HEK293 (cell line): ENCODE measurements around the gene NXN.

Experiments used
- CTCF ChIA-PET: fragments of 350-600 bp; formaldehyde crosslinking; extraction: SDS; loops from one replicate; lab custom pipeline; 2021; ENCODE audit warnings: antibody characterized with exemption; lab: Yijun Ruan, JAX
- POLR2A ChIA-PET: fragments of 300-600 bp; formaldehyde crosslinking; extraction: SDS; loops from one replicate; lab custom pipeline; 2020; ENCODE audit warnings: antibody characterized with exemption, inconsistent platforms; lab: Yijun Ruan, JAX
- H3K27ac ChIP-seq: fragments of 200-500 bp; sonication (Bioruptor generic); 2 replicates; pipeline ENCODE4 v1.5.1; 2014; ENCODE audit warnings: low read depth, low read length, control low read depth, inconsistent platforms; ENCODE audit errors: extremely low read depth
- H3K36me3 ChIP-seq, 2 experiments: fragments of 200-500 bp in 1 of 2; sonication (Bioruptor generic) in 1 of 2; 1 replicate in 1 of 2; 2 replicates in 1 of 2; pipeline ENCODE4 v1.5.1; 2014 to 2017; ENCODE audit warnings: inconsistent platforms in 2 of 2, low read length in 2 of 2; ENCODE audit not compliant: control insufficient read depth in 2 of 2, insufficient read depth in 1 of 2
- H3K4me1 ChIP-seq: fragments of 200-500 bp; sonication (Bioruptor generic); 2 replicates; pipeline ENCODE4 v1.5.1; 2014; ENCODE audit warnings: mild to moderate bottlenecking, low read length, inconsistent platforms; ENCODE audit not compliant: control insufficient read depth, insufficient read depth
- H3K4me3 ChIP-seq: 2 replicates; pipeline ENCODE4 v1.5.1; 2011; ENCODE audit warnings: low read depth, mild to moderate bottlenecking, control low read depth, low read length, moderate library complexity
- H3K9me3 ChIP-seq: fragments of 200-500 bp; sonication (Bioruptor generic); 2 replicates; pipeline ENCODE4 v1.5.1; 2014; ENCODE audit warnings: low read depth, low read length, inconsistent platforms; ENCODE audit not compliant: control insufficient read depth, insufficient read depth
- CTCF ChIP-seq: fragments of 450-650 bp; formaldehyde crosslinking; IDR thresholded peaks from 2 replicates; pipeline ENCODE4 v1.5.1; 2016; ENCODE audit warnings: missing biosample characterization, missing genetic modification characterization
- KLF1 ChIP-seq: fragments of 450-650 bp; formaldehyde crosslinking; IDR thresholded peaks from 2 replicates; pipeline ENCODE4 v1.5.1; 2016; ENCODE audit warnings: missing biosample characterization, missing genetic modification characterization
- YY1 ChIP-seq: fragments of 450-650 bp; formaldehyde crosslinking; IDR thresholded peaks from 2 replicates; pipeline ENCODE4 v1.5.1; 2018; ENCODE audit warnings: missing biosample characterization, missing genetic modification characterization
- ZBTB1 ChIP-seq: fragments of 450-650 bp; formaldehyde crosslinking; IDR thresholded peaks from 2 replicates; pipeline ENCODE4 v1.5.1; 2016; ENCODE audit warnings: missing biosample characterization, missing genetic modification characterization
- ZNF114 ChIP-seq: fragments of 450-650 bp; formaldehyde crosslinking; IDR thresholded peaks from 2 replicates; pipeline ENCODE4 v1.5.0; 2017; ENCODE audit warnings: missing biosample characterization, missing genetic modification characterization
- ZNF239 ChIP-seq: fragments of 450-650 bp; formaldehyde crosslinking; IDR thresholded peaks from 2 replicates; pipeline ENCODE4 v1.5.1; 2016; ENCODE audit warnings: missing biosample characterization, missing genetic modification characterization
- ZNF24 ChIP-seq: fragments of 450-650 bp; formaldehyde crosslinking; IDR thresholded peaks from 2 replicates; pipeline ENCODE4 v1.5.1; 2016; ENCODE audit warnings: missing biosample characterization, missing genetic modification characterization
- ZNF292 ChIP-seq: fragments of 450-650 bp; formaldehyde crosslinking; IDR thresholded peaks from 2 replicates; pipeline ENCODE4 v1.5.1; 2016; ENCODE audit warnings: low read depth, missing biosample characterization, missing genetic modification characterization, borderline replicate concordance
- ZNF529 ChIP-seq: fragments of 450-650 bp; formaldehyde crosslinking; IDR thresholded peaks from 2 replicates; pipeline ENCODE4 v1.5.1; 2017; ENCODE audit warnings: missing genetic modification characterization, missing biosample characterization; ENCODE audit not compliant: insufficient replicate concordance
- ZNF626 ChIP-seq: fragments of 450-650 bp; sonication (Bioruptor Pico); formaldehyde crosslinking; IDR thresholded peaks from 2 replicates; pipeline ENCODE4 v1.5.1; 2018; ENCODE audit warnings: missing biosample characterization, missing genetic modification characterization, inconsistent platforms
- ZNF629 ChIP-seq: fragments of 450-650 bp; formaldehyde crosslinking; IDR thresholded peaks from 2 replicates; pipeline ENCODE4 v1.5.1; 2017; ENCODE audit warnings: missing biosample characterization, missing genetic modification characterization
- ZNF785 ChIP-seq: fragments of 450-650 bp; formaldehyde crosslinking; IDR thresholded peaks from 2 replicates; pipeline ENCODE4 v1.5.1; 2016; ENCODE audit warnings: missing biosample characterization, missing genetic modification characterization
- TF ChIP-seq, protein P1 (sequence below): fragments of 450-650 bp; formaldehyde crosslinking; IDR thresholded peaks from 2 replicates; pipeline ENCODE4 v1.5.1; 2017; ENCODE audit warnings: missing biosample characterization, missing genetic modification characterization
- TF ChIP-seq, protein P2 (sequence below): fragments of 450-650 bp; formaldehyde crosslinking; IDR thresholded peaks from 2 replicates; pipeline ENCODE4 v1.5.0; 2017; ENCODE audit warnings: missing biosample characterization, missing genetic modification characterization, borderline replicate concordance
- TF ChIP-seq, protein P3 (sequence below): fragments of 450-650 bp; formaldehyde crosslinking; IDR thresholded peaks from 2 replicates; pipeline ENCODE4 v1.5.1; 2017; ENCODE audit warnings: missing biosample characterization, missing genetic modification characterization

Gene NXN

GRCh38 chr17:1013729-1014090 is 34.1 kb upstream of the NXN start:
- H3K27ac ChIP-seq = no peak overlapping the region
- H3K4me1 ChIP-seq = no peaks in the 10 kb centered on the region
- peaks cover 0 to 40% of the 10 kb centered on the region in 2 experiments; a peak in 2 of 3 replicates for H3K36me3 ChIP-seq
- CTCF ChIA-PET = interaction anchor here (1.0 kb wide), 1 partner anchor 44 kb away, joined by 3 read pairs; no protein-coding TSS in a partner anchor
- POLR2A ChIA-PET = no interaction called here
- H3K9me3 ChIP-seq = no peaks in the 10 kb centered on the region
- TF ChIP-seq ZBTB1 (tag by site-specific recombination) (no peak), ZNF626 (no peak), ZNF292 (no peak), YY1 (no peak), CTCF (tag by site-specific recombination) (no peak), KLF1 (tag by site-specific recombination) (no peak), ZNF785 (tag by site-specific recombination) (no peak), ZNF24 (tag by site-specific recombination) (no peak), ZNF629 (tag by site-specific recombination) (no peak), ZNF239 (tag by site-specific recombination) (no peak)
- TF ChIP-seq, protein P1, sequence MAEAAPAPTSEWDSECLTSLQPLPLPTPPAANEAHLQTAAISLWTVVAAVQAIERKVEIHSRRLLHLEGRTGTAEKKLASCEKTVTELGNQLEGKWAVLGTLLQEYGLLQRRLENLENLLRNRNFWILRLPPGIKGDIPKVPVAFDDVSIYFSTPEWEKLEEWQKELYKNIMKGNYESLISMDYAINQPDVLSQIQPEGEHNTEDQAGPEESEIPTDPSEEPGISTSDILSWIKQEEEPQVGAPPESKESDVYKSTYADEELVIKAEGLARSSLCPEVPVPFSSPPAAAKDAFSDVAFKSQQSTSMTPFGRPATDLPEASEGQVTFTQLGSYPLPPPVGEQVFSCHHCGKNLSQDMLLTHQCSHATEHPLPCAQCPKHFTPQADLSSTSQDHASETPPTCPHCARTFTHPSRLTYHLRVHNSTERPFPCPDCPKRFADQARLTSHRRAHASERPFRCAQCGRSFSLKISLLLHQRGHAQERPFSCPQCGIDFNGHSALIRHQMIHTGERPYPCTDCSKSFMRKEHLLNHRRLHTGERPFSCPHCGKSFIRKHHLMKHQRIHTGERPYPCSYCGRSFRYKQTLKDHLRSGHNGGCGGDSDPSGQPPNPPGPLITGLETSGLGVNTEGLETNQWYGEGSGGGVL (tag by site-specific recombination) = no peak
- TF ChIP-seq, protein P2, sequence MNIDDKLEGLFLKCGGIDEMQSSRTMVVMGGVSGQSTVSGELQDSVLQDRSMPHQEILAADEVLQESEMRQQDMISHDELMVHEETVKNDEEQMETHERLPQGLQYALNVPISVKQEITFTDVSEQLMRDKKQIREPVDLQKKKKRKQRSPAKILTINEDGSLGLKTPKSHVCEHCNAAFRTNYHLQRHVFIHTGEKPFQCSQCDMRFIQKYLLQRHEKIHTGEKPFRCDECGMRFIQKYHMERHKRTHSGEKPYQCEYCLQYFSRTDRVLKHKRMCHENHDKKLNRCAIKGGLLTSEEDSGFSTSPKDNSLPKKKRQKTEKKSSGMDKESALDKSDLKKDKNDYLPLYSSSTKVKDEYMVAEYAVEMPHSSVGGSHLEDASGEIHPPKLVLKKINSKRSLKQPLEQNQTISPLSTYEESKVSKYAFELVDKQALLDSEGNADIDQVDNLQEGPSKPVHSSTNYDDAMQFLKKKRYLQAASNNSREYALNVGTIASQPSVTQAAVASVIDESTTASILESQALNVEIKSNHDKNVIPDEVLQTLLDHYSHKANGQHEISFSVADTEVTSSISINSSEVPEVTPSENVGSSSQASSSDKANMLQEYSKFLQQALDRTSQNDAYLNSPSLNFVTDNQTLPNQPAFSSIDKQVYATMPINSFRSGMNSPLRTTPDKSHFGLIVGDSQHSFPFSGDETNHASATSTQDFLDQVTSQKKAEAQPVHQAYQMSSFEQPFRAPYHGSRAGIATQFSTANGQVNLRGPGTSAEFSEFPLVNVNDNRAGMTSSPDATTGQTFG (tag by site-specific recombination) = no peak
- H3K4me3 ChIP-seq = no peak overlapping the region

DNA sequence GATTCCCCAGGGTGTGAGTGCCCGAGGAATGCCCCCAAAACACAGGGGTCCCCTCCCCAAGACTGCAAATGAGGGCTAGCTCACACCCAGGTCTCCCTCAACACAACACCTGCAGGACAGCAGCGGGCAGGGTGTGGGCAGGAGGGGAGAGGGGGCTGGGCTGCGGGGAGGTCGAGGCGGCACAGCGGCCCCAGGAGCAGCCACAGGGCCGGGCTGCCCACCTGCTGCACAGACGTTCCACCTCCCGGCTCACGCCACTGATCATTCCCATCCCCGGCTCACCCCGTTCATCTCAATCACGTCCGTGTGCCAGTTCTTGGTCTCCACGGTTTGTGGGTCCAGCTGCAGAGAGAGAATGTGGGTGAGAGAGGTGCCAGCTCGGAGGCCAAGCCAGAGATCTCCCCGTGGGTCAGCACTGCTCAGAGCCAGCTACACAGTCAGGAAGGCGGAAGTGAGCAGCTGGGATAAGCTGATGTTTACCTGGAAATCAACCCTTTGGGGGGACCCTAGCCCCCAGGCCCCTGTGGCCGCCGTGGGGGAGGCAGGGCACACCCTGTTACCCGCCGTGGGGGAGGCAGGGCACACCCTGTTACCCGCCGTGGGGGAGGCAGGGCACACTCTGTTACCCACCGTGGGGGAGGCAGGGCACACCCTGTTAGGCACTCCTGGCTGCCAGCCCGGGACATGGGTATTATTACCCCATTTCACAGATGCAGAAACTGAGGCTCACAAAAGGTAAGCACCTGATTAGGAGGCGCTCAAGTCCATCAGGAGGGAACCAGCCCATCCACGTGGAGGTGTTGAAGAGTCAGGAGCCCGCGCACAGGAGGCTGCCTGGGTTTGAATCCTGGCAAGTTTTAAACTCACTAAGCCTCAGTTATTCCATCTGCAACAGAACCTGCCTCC is 33.5 kb upstream of the NXN start:
- ChIA-PET POLR2A (no interaction called here), CTCF (no interaction called here)
- H3K4me1 ChIP-seq = no peaks in the 10 kb centered on the region
- H3K9me3 ChIP-seq = no peaks in the 10 kb centered on the region
- H3K36me3 ChIP-seq = peaks cover 0 to 46% of the 10 kb centered on the region in 2 experiments; a peak in 2 of 3 replicates
- H3K27ac ChIP-seq = no peak overlapping the region
- TF ChIP-seq, protein P3, sequence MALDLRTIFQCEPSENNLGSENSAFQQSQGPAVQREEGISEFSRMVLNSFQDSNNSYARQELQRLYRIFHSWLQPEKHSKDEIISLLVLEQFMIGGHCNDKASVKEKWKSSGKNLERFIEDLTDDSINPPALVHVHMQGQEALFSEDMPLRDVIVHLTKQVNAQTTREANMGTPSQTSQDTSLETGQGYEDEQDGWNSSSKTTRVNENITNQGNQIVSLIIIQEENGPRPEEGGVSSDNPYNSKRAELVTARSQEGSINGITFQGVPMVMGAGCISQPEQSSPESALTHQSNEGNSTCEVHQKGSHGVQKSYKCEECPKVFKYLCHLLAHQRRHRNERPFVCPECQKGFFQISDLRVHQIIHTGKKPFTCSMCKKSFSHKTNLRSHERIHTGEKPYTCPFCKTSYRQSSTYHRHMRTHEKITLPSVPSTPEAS (tag by site-specific recombination) = peak; percentile 47; the same call in 1 of the 2 replicates
- TF ChIP-seq ZNF529 (no peak), ZNF114 (tag by site-specific recombination) (no peak)
- no peak overlapping the region for H3K4me3 ChIP-seq
